Esophagus muscularis mucosa (tissue), 4 donors: ENCODE data around the gene MANBA. TPM values are rescaled to one million over a fixed set of nuclear protein-coding genes. Genes with fewer than 3 reads are reported as not detected.

ENCODE experiments used
- DNase-seq: peaks from one replicate; pipeline ENCODE4 v3.0.0-alpha.2; 2017; ENCODE audit errors: extremely low spot score
- H3K27ac ChIP-seq, 4 donors: fragments of 200-600 bp; sonication (generic); replicated peaks in 1 of 4; 1 replicate in 3 of 4; 2 replicates in 1 of 4; pipeline ENCODE4 v1.5.1; 2016 to 2019; ENCODE audit warnings: mild to moderate bottlenecking in 1 of 4
- H3K27me3 ChIP-seq, 4 donors: fragments of 200-600 bp; sonication (generic); one replicate each; pipeline versions ENCODE4 v1.5.1 to v1.6.0; 2016 to 2019
- H3K36me3 ChIP-seq, 4 donors: fragments of 200-600 bp; sonication (generic); one replicate each; pipeline ENCODE4 v1.5.1; 2016 to 2019
- H3K4me1 ChIP-seq, 4 donors: fragments of 200-600 bp; sonication (generic); one replicate each; pipeline ENCODE4 v1.5.1; 2016 to 2019
- H3K4me3 ChIP-seq, 4 donors: fragments of 200-600 bp; sonication (generic); 1 replicate in 2 of 4; 2 replicates in 2 of 4; pipeline ENCODE4 v1.5.1; 2016 to 2019; ENCODE audit warnings: mild to moderate bottlenecking in 4 of 4, moderate library complexity in 1 of 4
- H3K9me3 ChIP-seq, 4 donors: fragments of 200-600 bp; sonication (generic); 1 replicate in 3 of 4; 2 replicates in 1 of 4; pipeline ENCODE4 v1.5.1; 2016 to 2019
- EP300 ChIP-seq: sonication (generic); formaldehyde crosslinking; IDR thresholded peaks from one replicate; pipeline ENCODE4 v1.6.1; 2017; ENCODE audit warnings: antibody characterized with exemption
- POLR2A ChIP-seq: fragments of 450-650 bp; IDR thresholded peaks from one replicate; pipeline ENCODE4 v1.6.1; 2017; ENCODE audit warnings: antibody characterized with exemption, moderate library complexity, mild to moderate bottlenecking, low read depth
- POLR2AphosphoS5 ChIP-seq, 2 donors: sonication (generic); formaldehyde crosslinking; IDR thresholded peaks; one replicate each; pipeline ENCODE4 v1.6.1; 2017; ENCODE audit warnings: antibody characterized with exemption in 2 of 2
- WGBS: methylation state at CpG from one replicate; pipeline ENCODE4 v1.1.5; 2018; 5-methylcytosine and 5-hydroxymethylcytosine counted together
- intact Hi-C: fragments of 100-400 bp; cut with DNase I; formaldehyde crosslinking; loops from one replicate; pipeline ENCODE4 v1.15.1; 2023
- small RNA-seq, 3 donors: library from RNA; depleted of rRNA; stranded (forward); fragments of <200 nt; gene quantifications; one replicate each; pipeline ENCODE3, GENCODE V24; 2016
- total RNA-seq, 4 donors: library from RNA; depleted of rRNA; stranded (reverse); fragments of >200 nt; gene quantifications; one replicate each; pipeline versions ENCODE4 v1.1.0 to v1.2.1, GENCODE V29; 2016
- TF ChIP-seq, protein P1 (sequence below), 3 experiments: fragments of 200-600 bp in 2 of 3; fragments of 450-650 bp in 1 of 3; sonication (generic) in 2 of 3; IDR thresholded peaks; one replicate each; pipeline ENCODE4 v1.5.1; 2017 to 2019; ENCODE audit warnings: antibody characterized with exemption in 3 of 3, mild to moderate bottlenecking in 2 of 3, moderate library complexity in 1 of 3

Gene MANBA
- total RNA-seq, 4 donors from 2014 or later, result 22.1 to 24.9 (median 24.5) TPM

DNA sequence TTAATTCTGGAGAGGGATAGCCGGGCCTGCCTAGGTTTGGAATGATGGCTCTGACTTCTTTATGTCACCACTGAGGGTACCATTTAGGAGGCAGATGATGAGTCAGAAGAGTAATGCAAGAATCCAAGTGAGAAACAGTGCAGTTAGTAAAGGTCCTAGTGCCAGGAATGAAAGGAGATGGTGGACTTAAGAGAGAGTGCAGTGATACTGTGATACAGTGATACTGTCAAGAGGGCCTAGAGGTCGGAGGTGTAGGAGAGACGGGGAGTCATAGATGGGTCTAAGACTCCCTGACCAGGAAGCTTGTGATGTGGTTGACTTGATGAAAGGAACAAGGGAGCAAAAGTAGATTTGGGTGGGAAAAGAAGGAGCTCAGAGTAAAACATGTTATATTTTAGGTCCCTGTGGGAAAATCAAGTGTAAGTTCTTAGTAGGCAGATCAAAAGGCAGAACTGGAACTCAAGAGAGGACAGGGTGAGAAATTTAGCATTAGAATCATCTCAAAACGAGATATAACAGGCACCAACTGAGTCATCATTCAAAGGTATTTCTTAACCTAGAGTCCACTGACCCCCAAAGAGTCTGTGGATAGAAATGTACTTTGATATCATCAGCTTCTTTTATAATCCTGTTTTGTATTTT lies 174.6 kb downstream of the MANBA start:
- TF ChIP-seq EP300 (no peak), POLR2A (no peak), POLR2AphosphoS5 (IDR thresholded peaks at IDR 0.05) (no peak)
- TF ChIP-seq, protein P1, sequence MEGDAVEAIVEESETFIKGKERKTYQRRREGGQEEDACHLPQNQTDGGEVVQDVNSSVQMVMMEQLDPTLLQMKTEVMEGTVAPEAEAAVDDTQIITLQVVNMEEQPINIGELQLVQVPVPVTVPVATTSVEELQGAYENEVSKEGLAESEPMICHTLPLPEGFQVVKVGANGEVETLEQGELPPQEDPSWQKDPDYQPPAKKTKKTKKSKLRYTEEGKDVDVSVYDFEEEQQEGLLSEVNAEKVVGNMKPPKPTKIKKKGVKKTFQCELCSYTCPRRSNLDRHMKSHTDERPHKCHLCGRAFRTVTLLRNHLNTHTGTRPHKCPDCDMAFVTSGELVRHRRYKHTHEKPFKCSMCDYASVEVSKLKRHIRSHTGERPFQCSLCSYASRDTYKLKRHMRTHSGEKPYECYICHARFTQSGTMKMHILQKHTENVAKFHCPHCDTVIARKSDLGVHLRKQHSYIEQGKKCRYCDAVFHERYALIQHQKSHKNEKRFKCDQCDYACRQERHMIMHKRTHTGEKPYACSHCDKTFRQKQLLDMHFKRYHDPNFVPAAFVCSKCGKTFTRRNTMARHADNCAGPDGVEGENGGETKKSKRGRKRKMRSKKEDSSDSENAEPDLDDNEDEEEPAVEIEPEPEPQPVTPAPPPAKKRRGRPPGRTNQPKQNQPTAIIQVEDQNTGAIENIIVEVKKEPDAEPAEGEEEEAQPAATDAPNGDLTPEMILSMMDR (IDR thresholded peaks at IDR 0.05), result no peak
- Histone ChIP-seq H3K36me3 (peaks cover 13 to 85% (median 53%) of the 10 kb centered on the region in 4 donors), H3K27me3 (no peaks in the 10 kb centered on the region), H3K27ac (no peak overlapping the region), H3K9me3 (no peaks in the 10 kb centered on the region), H3K4me1 (no peaks in the 10 kb centered on the region), H3K4me3 (no peak overlapping the region)
- intact Hi-C loops, result no loop called here
- DNase-seq, result no peak
- 97% methylated on average over 4 of the region's 4 CpGs for WGBS

DNA sequence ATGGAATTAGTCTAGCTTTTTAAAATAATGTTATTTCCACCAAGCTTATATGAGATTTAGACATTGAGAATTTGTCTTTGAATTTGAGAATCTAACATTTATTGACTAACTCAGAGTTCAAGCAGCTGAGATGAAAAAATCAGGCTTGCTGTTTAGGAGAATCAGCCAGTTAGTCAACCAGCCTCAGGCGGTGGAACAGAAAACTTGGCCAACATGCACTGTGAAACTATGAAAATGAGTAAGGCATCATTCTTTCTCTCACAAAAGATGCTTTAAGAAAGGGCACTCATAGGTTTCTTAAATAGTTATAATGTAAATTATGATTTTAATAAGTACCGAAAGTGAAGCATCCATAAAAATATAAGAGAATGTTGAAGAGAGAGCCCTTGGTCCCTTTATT lies 175.4 kb downstream of the MANBA start:
- no peaks in the 10 kb centered on the region for H3K27me3 ChIP-seq
- no peak overlapping the region for H3K27ac ChIP-seq
- no peaks in the 10 kb centered on the region for H3K9me3 ChIP-seq
- intact Hi-C loops, result no loop called here
- TF ChIP-seq POLR2AphosphoS5 (IDR thresholded peaks at IDR 0.05) (no peak), POLR2A (no peak)
- peaks cover 16 to 92% (median 53%) of the 10 kb centered on the region in 4 donors for H3K36me3 ChIP-seq
- no peak overlapping the region for H3K4me3 ChIP-seq
- WGBS, result 93% methylated on average over 2 of the region's 2 CpGs
- no peak for DNase-seq
- H3K4me1 ChIP-seq, result no peaks in the 10 kb centered on the region

DNA sequence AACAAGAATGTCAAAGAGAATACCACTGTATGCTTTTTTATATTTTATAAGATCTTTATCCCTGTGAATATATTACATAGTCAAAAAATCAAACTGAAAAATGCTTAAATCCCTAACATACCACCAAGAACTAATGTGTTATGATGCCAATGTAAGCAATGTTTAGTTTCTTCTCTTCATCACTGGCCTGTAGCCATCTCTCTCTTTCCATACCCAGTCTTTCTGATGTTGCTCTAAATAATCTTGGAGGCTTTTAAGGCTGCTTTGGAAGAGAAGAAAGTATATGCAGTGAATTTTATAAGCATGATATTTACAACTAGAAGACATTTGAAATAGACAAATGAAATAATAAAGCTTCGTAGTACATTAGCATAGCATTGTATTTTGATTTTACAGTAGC lies 176.7 kb downstream of the MANBA start:
- 90% methylated on average over 1 of the region's 1 CpG for WGBS
- DNase-seq, result no peak
- Histone ChIP-seq H3K9me3 (no peaks in the 10 kb centered on the region), H3K27ac (no peak overlapping the region), H3K36me3 (peaks cover 19 to 95% (median 57%) of the 10 kb centered on the region in 4 donors), H3K4me1 (no peaks in the 10 kb centered on the region), H3K4me3 (no peak overlapping the region), H3K27me3 (no peaks in the 10 kb centered on the region)
- intact Hi-C loops, result no loop called here
- TF ChIP-seq EP300, result no peak
- TF ChIP-seq, protein P1 (IDR thresholded peaks at IDR 0.05), result no peak
- no peak for TF ChIP-seq POLR2A
- TF ChIP-seq POLR2AphosphoS5 (IDR thresholded peaks at IDR 0.05), result no peak

Small RNAs within 50 kb of the gene (small RNA-seq; reads per million reads assigned to genes)
- gene AC018797.1, result 0 reads per million in 3 donors

Other genes starting within 250 kb of the MANBA start
- 100 to 1,000 TPM; 332 to 438 (median 394) TPM for gene UBE2D3, start 66.6 kb upstream of the MANBA start, total RNA-seq
- 10 to 100 TPM in 2 of 4 donors, 1 to 10 TPM in 2; 6.6 to 13.3 (median 10.3) TPM for gene CISD2, start 108.0 kb upstream of the MANBA start, total RNA-seq